Brain pericyte (primary cell): ENCODE data around the gene SETD3.

Experiments used
- DNase-seq: peaks from one replicate; pipeline ENCODE4 v3.0.0-alpha.2; 2012; ENCODE audit warnings: low read depth, low spot score

SETD3 gene

DNA sequence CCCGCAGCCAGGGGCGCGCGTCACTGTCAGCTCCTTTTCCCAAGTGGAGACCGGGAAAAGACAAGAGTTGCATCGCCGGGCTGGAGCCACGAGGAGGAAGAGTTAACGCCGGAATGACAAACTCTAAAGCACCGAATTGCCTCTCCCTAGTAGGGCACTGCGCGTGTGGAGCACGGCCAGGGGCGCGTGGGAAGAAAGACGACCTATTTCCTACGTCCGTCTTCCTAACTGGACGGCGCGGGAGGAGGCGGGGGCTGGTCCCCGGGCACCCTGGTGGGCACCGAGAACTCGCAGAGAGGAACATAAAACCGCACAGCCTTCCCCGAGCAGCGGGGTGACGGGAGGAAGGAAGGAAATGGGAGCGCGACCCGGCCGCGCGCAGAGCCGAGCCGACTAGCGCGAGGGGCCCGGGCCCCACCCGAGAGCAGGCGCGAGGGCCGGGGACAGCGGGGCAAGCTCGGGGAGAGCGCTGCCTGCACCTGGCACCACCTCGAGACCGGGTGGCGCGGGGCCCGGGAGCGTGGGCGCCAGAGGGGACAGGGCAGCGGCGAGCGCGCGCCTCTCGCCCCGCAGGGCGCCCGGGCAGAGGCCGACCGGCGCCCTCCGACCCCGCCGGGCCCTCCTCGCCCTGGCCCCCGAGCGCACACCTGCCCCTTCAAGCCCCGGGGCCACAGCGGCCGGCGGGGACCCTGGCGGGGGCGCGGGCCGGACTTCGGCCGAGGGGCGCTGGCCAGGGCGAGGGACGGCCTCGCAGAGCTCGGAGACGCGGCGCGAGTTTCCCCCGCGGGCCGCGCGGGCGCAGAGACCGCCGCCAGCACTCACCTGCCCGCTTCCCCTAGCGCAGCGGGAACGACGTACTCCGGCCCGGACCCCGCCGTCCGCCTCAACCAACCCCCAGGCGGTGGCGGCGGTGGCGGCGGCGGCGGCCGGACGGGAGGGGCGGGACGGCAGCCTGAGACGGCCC lies at the start of gene SETD3:
Gene SETD3 (minus strand): TSS at position 954 of the 964 bp plus-strand sequence. CDS start 15,054 bp downstream, outside the sequence.
- DNase-seq, result no peak

GRCh38 chr14:99529899-99530298 lies 49.2 kb upstream of the SETD3 start:
- no peak for DNase-seq

DNA sequence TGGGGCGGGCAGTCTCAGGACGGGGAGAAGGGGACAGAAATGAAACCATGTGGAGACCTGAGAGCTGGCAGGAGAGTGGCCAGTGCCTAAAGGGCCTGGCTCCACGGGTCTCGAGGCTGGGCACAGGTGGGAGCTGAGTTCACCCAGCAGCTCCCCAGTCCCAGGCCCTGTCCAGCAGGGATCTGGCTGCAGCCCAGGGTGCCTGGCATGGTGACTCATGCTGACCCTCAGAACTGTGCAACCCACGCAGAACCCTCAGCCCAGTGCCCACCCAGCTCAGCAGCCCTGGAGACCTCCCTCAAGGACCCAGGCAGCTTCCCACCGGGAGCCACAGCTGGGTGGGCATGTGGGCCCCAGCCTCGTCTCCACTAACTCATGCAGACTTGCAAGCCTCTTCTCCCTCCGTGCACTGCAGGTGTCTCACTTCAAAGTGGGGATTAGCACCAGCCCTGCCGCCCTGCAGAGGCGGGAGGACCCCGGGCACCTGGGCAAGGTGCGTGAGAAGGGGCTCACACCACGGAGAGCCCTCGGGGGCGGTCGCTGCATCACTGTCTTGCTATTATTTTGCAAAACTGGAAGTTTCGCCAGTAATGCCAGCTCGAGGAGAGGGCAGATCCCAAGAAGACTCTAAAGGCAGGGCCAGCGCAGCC lies 46.9 kb upstream of the SETD3 start:
- no peak for DNase-seq

- no peak for DNase-seq
Measured at GRCh38 chr14:99527026-99527425, 46.4 kb upstream of the SETD3 start.

DNA sequence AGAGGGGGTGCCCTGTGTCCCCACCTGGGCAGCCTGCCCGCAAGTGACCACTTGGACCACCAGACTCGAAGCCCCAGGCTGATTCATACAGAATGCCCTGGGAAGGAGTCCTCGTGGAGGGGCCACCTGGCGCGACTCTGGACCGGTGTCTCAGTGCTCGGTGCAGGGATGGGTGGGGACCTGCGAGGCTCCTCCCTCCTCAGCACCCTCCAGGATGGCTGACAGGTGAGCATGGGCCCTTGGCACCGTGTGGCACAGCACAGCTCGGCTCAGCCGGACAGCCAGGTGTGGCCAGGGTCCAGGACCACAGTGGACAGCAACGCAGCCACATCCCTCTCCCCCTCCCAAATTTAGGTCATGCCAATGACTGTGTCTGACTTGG lies 45.0 kb upstream of the SETD3 start:
- DNase-seq, result no peak

GRCh38 chr14:99524804-99525698 lies 44.4 kb upstream of the SETD3 start:
- no peak for DNase-seq

- no peak for DNase-seq
Measured at GRCh38 chr14:99524091-99524661, 43.5 kb upstream of the SETD3 start.

GRCh38 chr14:99523704-99524055 lies 43.0 kb upstream of the SETD3 start:
- DNase-seq, result no peak

DNA sequence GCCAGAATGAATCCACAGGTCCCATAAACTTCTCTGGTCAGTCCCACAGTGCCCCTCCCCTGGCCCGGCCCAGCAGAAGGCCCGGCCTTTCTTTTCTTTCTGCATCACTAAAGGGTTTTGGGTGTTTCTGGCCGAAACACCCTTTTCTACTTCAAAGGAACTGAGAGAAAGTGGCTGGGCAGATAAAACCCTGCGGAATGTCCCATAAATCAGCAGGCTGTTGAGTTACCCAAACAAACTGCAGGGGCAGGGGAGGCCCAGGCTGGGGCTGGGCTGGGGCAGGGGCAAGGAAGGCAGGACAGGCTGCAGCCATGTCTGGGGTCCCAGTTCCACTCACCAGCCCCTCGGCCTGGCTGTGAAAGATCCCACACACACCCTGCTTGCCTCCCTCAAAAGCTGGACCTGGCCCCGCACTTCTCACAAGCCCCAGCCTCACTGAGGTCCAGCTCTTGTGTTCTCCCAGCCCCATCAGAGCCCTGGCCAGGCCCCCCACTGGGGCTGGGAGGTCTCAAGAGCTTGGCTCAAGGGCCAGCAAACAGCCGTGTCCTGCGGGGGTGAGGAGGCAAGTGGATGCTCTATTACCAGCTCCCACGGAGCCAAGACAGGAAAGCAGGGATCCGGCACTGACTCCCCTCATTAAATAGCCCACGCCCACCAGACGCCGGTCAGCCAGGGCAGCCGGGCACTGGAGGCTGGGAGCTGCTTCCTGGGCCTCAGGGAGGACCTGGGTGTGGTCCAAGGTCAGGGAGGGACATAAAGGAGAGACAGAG lies 42.5 kb upstream of the SETD3 start:
- no peak for DNase-seq

- no peak for DNase-seq
Measured at GRCh38 chr14:99522457-99522891, 41.8 kb upstream of the SETD3 start.

- DNase-seq, result no peak
Measured at GRCh38 chr14:99522025-99522401, 41.4 kb upstream of the SETD3 start.

- no peak for DNase-seq
Measured at GRCh38 chr14:99521176-99522024, 40.7 kb upstream of the SETD3 start.

DNA sequence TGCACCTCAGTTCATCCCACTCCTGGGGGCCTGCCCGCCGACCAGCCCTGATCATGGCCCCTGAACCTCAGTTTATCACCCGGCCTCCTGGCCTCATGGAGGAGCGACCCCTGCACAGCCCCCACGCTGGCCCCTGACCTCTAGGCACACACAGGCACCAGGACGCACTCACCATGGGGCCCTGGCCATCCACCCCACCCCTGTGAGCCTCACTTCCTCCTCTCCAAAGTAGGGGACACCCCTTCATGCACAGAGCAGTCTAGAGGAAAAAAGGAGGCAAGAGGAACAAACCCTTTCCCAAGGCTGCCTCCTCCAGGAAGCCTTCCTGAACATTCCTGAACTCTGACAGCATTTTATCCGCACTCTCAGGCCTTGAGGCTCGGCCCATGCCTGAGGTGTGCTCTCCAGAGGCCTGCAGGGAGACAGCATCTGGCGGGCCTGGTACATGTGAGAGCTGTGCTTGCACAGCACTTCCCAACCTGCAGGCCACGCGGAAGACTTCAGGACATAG lies 40.0 kb upstream of the SETD3 start:
- DNase-seq, result no peak

GRCh38 chr14:99519931-99520421 lies 39.3 kb upstream of the SETD3 start:
- no peak for DNase-seq

- DNase-seq, result no peak
Measured at GRCh38 chr14:99519347-99519881, 38.8 kb upstream of the SETD3 start.

DNA sequence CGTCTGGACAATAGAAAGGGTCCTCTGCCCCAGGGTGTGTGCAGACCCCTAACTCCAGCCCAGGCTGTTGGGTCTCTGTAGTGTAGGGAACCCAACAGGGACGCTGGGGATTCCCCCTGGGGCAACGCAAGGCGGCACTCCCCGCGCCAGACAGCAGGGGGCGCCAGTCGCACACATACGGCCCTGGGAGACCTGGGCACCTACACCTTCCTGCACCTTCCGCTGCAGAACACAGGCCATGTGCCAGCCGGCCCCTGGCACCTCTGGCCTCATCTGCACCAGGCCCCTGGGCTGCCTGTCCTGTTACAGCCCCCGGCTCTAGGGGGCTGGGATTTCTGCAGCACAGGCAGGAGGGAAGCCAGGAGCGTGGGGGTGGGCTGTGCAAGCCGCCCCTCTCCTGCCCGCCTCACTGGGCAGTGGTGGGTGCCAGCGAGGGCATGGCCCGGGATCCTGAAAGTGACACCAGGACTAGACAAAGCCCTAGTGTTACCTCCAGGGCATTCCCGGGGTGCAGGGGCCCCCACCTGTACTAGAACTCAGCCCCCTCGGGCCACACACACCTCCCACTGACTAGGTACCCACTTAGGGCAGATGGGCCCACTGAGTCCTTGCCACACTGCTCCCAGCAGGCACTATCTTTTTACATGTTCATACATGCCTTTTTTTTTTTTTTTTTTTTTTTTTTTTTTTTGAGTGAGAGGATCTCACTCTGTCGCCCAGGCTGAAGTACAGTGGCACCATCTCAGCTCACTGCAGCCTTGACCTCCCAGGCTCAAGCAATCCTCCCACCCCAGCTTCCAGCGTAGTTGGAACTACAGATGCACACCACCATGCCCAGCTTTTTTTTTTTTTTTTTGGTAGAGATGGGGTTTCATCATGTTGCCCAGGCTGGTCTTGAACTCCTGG lies 38.0 kb upstream of the SETD3 start:
- no peak for DNase-seq

GRCh38 chr14:99517643-99518381 lies 37.2 kb upstream of the SETD3 start:
- DNase-seq, result no peak
